HG02610 (cell line): Measurements from ENCODE around the gene MELTF.

Source experiments
- ATAC-seq: cut with Tn5 transposase; IDR thresholded peaks from one replicate; pipeline ENCODE4 v1.9.1; 2021; ENCODE audit warnings: mild to moderate bottlenecking, moderate library complexity; ENCODE audit not compliant: unreplicated experiment

MELTF gene

DNA sequence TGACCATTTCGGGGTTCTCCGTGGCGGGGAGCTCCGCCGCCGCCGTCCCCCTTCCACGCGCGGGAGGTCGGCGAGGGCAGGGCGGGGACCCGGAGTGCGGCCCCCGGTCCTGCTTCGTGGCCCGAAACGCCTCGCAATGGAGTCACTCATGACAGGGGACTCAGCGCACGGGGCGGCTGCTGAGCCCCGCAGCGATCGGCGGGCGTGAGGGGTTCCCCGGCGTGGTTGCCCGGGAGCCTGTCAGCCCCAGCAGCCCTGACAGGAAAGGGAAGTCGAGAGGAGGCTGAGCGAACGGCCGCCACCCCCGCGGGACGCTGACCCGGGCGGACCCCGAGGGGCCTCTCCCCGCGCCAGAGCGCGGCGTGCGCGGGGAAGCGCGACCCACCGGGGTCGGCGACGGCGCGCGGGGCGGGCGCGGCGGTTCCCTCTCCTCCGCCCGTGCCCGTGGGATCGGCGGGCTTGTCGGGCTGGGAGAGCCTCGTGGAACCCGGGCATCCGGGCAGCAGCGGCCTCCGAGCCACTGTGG, 60.4 kb downstream of the MELTF start:
- ATAC-seq, result peak; percentile 38

DNA sequence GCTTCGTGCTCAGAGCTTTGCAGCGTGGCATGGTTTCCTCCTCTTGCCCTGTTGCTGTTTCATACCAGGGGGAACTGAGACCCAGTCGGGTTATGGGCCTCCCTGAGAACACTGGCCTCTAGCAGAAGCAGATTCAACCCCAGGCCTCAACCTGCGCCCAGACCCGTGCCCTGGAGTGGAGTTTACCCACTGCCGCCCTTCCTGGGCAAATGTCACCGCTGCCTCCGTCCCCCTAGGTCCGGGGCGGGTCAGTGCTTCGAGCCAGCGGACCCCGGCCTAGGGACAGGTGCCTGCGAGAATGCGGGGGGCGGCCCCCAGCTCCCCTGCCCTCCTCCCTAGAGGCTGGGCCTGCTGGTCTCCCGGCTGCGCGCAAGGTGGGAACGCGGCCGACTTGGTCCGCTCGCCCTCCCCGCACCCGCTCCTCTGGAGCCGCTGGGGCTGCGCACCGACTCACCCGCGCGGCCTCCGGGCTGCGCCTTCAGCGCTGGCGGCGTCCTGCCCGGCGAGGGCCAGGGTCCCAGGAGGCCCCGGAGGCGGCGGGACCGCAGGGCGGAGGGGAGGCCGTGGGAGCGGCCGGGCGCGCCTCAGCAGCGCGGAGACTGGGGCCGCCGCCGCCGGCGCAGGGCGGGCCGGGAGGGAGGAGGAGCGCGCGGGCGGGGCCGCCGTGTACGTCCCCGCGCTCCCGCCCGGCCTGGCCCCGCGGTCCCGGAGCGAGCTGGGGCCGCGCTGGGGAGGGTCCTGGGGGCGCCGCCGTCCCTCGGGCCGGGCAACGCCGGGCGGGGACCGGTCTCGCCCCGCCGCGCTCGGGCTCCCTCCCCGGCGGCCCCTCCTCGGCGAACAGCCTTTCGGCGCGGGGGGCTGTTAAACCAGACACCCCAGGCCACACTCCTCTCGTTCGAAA, 61.1 kb downstream of the MELTF start, which contains the start of gene PIGZ:
Gene PIGZ (minus strand): TSS at position 601 of the 901 bp plus-strand sequence. CDS start 16,802 bp downstream, outside the sequence.
- ATAC-seq, result peak; percentile 60

DNA sequence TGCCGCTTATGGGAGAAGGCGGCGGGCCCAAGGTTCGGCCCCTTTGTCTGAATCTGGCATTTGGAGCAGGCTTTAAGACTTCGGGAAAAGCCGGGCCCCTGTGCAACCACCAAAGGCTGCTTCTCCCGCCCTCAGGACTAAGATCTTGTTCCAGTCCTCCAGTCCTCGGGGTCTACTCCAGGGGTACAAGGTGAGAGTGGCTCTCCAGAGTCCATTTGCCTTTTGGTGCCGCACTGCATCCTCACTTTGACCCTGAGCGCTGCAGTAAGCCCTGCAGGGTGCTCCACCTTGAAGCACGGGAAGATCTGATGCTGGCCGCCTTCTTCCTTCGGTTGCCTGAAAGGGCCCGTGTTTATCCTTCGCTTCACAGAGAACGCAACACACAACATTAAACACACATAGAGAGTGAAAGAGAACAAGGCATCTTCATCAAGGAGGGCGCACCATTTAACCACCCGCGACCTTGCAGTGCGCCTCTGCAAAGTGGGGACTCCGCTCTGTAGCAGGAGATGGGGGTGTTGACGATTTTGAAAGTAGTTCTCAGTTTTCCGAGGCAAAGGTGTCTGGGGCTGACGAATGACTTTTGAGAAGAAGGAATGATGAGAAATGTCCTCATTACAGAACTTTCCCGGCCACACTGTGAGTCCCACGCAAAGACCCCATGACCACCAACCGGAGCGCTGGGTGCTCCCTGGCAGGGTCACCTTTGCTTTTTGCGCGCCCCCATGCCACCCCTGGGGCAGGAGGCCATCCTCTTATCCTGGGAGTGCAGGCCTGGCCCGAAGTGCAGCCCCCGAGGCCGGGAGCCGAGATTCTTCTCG, 62.0 kb downstream of the MELTF start:
- no peak for ATAC-seq

GRCh38 chr3:196966526-196967401, 62.9 kb downstream of the MELTF start:
- ATAC-seq, result no peak

DNA sequence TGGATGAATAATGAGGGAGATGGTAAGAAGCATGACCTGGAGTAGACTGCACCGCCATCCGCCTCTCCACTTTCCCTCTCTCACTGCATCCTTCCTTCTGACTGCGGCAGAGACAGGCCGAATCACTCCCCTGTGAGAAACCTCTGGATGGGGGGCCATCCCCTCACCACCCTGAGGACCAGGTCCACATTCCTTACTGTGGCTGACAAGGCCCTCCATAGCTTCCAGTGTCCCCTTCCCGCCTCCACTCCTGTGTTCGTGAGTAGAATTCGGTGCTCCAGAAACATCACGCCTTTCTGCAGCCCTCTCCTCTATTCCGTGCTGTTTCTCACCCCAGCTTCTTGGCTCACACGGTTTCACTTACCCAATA, 63.8 kb downstream of the MELTF start:
- no peak for ATAC-seq

DNA sequence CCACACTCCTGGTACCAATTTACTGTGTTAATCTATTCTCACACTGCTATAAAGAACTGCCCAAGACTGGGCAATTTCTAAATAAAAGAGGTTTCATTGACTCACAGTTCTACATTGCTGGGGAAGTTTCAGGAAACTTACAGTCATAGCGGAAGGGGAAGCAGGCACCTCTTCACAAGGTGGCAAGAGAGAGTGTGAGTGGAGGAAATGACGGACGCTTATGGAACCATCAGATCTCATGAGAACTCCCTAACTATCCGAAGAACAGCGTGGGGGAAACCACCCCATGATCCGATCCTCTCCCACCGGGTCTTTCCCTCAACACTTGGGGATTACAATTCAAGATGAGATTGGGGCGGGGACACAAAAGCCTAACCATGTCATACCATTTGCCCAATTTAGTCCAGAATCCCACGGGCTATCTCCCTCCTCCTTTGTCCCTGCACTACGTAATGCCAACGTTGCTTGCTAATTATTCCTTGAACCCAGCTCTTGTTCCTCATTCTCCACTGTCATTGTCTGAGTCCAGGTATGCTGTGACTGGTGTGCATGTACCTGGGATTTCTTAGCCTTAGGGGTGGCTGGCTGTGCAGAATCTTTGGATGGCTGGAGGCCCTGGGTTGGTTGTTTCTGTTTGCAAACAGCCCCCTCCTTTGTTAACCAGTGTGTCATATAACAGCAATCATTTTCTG, 64.4 kb downstream of the MELTF start:
- no peak for ATAC-seq

GRCh38 chr3:196963631-196963953, 66.0 kb downstream of the MELTF start:
- ATAC-seq, result no peak

GRCh38 chr3:196962930-196963630, 66.5 kb downstream of the MELTF start:
- no peak for ATAC-seq

DNA sequence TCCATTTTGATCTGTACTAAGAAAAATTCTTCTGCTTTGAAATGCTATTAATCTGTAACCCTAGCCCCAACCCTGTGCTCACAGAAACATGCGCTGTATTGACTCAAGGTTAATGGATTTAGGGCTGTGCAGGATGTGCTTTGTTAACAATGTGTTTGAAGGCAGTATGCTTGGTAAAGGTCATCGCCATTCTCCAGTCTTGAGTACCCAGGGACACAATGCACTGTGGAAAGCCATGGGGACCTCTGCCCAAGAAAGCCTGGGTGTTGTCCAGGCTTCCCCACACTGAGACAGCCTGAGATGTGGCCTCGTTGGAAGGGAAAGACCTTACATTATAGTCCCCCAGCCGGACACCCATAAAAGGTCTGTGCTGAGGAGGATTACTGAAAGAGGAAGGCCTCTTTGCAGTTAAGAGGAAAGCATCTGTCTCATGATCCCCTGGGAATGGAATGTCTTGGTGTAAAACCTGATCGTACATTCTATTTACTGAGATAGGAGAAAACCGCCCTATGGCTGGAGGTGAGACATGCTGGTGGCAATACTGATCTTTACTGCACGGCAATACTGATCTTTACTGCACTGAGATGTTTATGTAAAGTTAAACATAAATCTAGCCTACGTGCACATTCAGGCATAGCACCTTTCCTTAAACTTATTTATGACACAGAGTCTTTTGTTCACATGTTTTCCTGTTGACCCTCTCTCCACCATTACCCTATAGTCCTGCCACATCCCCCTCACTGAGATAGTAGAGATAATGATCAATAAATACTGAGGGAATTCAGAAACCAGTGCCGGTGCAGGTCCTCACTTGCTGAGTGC, 67.3 kb downstream of the MELTF start:
- no peak for ATAC-seq

DNA sequence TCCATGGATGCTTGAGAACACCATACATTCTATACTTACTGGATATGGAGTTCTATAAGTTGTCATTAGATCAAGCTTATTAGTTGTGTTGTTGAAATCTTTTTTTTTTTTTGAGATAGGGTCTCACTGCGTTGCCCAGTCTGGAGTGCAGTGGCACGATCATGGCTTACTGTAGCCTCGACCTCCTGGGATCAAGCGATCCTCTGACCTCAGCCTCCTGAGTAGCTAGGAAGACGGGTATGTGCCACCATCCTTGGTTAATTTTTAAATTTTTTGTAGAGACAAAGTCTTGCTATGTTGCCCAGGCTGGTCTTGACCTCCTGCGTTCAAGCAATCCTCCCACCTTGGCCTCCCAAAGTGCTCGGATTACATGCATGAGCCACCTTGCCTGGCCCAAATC, 74.8 kb downstream of the MELTF start:
- no peak for ATAC-seq
